GM23248 (cell line): ENCODE results near the gene KIAA1671.

Experiments
- EZH2 ChIP-seq: fragments of 200-600 bp; sonication (generic); IDR thresholded peaks from 2 replicates; pipeline ENCODE4 v1.6.1; 2018; ENCODE audit warnings: antibody characterized with exemption, mild to moderate bottlenecking; ENCODE audit not compliant: insufficient read depth, poor library complexity, severe bottlenecking
- EZH2phosphoT487 ChIP-seq: fragments of 200-600 bp; sonication (generic); IDR thresholded peaks from 2 replicates; pipeline ENCODE4 v1.6.1; 2018; ENCODE audit warnings: antibody characterized with exemption, moderate library complexity, mild to moderate bottlenecking, low read depth; ENCODE audit not compliant: insufficient read depth

- no peak for TF ChIP-seq EZH2
- TF ChIP-seq EZH2phosphoT487: no peak
Observed at GRCh38 chr22:25021409-25021808, 68.9 kb downstream of the KIAA1671 start.
